ENCODE results near the gene CUL4A.
"Not testable (repeated sequence)": the region's sequence is repeated elsewhere in the genome, so short reads cannot be mapped to it uniquely, and the experiment has no call there.

DNA sequence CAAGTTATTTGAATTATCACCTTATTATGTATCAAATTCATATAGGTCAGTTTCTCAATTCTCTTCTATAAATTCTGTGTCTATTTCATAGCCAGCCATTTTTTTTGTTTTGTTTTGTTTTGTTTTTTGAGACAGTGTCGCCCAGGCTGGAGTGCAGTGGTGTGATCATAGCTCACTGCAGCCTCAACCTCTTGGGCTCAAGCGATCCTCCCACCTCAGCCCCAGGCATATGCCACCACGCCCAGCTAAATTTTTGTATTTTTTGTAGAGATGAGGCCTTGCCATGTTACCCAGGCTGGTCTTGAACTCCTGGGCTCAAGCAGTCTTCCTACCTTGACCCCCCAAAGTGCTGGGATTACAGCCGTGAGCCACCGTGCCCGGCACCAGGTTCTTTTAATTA, 48.5 kb downstream of the CUL4A start:
- TF ChIP-seq, protein P1, sequence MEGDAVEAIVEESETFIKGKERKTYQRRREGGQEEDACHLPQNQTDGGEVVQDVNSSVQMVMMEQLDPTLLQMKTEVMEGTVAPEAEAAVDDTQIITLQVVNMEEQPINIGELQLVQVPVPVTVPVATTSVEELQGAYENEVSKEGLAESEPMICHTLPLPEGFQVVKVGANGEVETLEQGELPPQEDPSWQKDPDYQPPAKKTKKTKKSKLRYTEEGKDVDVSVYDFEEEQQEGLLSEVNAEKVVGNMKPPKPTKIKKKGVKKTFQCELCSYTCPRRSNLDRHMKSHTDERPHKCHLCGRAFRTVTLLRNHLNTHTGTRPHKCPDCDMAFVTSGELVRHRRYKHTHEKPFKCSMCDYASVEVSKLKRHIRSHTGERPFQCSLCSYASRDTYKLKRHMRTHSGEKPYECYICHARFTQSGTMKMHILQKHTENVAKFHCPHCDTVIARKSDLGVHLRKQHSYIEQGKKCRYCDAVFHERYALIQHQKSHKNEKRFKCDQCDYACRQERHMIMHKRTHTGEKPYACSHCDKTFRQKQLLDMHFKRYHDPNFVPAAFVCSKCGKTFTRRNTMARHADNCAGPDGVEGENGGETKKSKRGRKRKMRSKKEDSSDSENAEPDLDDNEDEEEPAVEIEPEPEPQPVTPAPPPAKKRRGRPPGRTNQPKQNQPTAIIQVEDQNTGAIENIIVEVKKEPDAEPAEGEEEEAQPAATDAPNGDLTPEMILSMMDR (IDR thresholded peaks at IDR 0.05; ENCODE audit: low read length): not testable (repeated sequence)
- TF ChIP-seq EZH2 (IDR thresholded peaks at IDR 0.05; ENCODE audit: borderline replicate concordance, low read length): not testable (repeated sequence)
